ENCODE results near the gene EFHD1. TPM values are rescaled to one million over a fixed set of nuclear protein-coding genes. Genes with fewer than 3 reads are reported as not detected.

The EFHD1 gene
- total RNA-seq, 4 donors from 2014 or later: 6.7 to 22.1 (median 14.0) TPM

- 42 to 55% methylated on average over 18 of the region's 18 CpGs for WGBS, 2 donors
Measured at GRCh38 chr2:232588680-232589585, 44.5 kb upstream of the EFHD1 start.

GRCh38 chr2:232592772-232593395, 40.5 kb upstream of the EFHD1 start:
- intact Hi-C loops (cut with DNase I; ENCODE audit: low total_unique reads): no loop called here
- DNase-seq (ENCODE audit: low spot score in 2 of 2): no peak
- no peak for TF ChIP-seq CTCF (IDR thresholded peaks at IDR 0.05)
- TF ChIP-seq POLR2A (IDR thresholded peaks at IDR 0.05): no peak
- 53 to 56% methylated on average over 3 of the region's 3 CpGs for WGBS, 2 donors
- no peak overlapping the region for H3K4me3 ChIP-seq (ENCODE audit: low read depth, poor library complexity, severe bottlenecking)

More at GRCh38 chr2:232588680-232589585, 44.5 kb upstream of the EFHD1 start:
- no peak overlapping the region for H3K4me3 ChIP-seq (ENCODE audit: low read depth, poor library complexity, severe bottlenecking)
- TF ChIP-seq POLR2A (IDR thresholded peaks at IDR 0.05): no peak
- TF ChIP-seq CTCF (IDR thresholded peaks at IDR 0.05): no peak
- intact Hi-C loops (cut with DNase I; ENCODE audit: low total_unique reads): no loop called here
- DNase-seq (ENCODE audit: low spot score in 2 of 2): peak in 1 of 2 donors; percentile 59

GRCh38 chr2:232593982-232594381, 39.4 kb upstream of the EFHD1 start:
- WGBS, 2 donors: 66 to 77% methylated on average over 7 of the region's 7 CpGs
- intact Hi-C loops (cut with DNase I; ENCODE audit: low total_unique reads): no loop called here

GRCh38 chr2:232597362-232598079, 35.9 kb upstream of the EFHD1 start:
- WGBS, 2 donors: 78 to 95% methylated on average over 7 of the region's 7 CpGs
- TF ChIP-seq CTCF (IDR thresholded peaks at IDR 0.05) (no peak), POLR2A (IDR thresholded peaks at IDR 0.05) (no peak)
- intact Hi-C loops (cut with DNase I; ENCODE audit: low total_unique reads): no loop called here
- H3K4me3 ChIP-seq (ENCODE audit: low read depth, poor library complexity, severe bottlenecking): no peak overlapping the region
- no peak for DNase-seq (ENCODE audit: low spot score in 2 of 2)

More at GRCh38 chr2:232593982-232594381, 39.4 kb upstream of the EFHD1 start:
- no peak overlapping the region for H3K4me3 ChIP-seq (ENCODE audit: low read depth, poor library complexity, severe bottlenecking)
- TF ChIP-seq CTCF (IDR thresholded peaks at IDR 0.05) (no peak), POLR2A (IDR thresholded peaks at IDR 0.05) (no peak)
- no peak for DNase-seq (ENCODE audit: low spot score in 2 of 2)

- no peak overlapping the region for H3K4me3 ChIP-seq (ENCODE audit: low read depth, poor library complexity, severe bottlenecking)
- 73 to 78% methylated on average over 4 of the region's 4 CpGs for WGBS, 2 donors
- no peak for DNase-seq (ENCODE audit: low spot score in 2 of 2)
- intact Hi-C loops (cut with DNase I; ENCODE audit: low total_unique reads): no loop called here
- TF ChIP-seq CTCF (IDR thresholded peaks at IDR 0.05): no peak
- no peak for TF ChIP-seq POLR2A (IDR thresholded peaks at IDR 0.05)
Measured at GRCh38 chr2:232598293-232598692, 35.1 kb upstream of the EFHD1 start.

All from lower leg skin (tissue), 4 donors.